ENCODE measurements around the gene COMT. TPM values are rescaled to one million over a fixed set of nuclear protein-coding genes. Genes with fewer than 3 reads are reported as not detected.

The COMT gene
- total RNA-seq, 2 experiments from 2014 or later: 11.3 to 11.4 TPM

- Mint-ChIP-seq H3K36me3 (ENCODE audit: low read depth) (peaks cover 23% of the 10 kb centered on the region), H3K27me3 (no peaks in the 10 kb centered on the region), H3K4me1 (ENCODE audit: low read depth) (no peaks in the 10 kb centered on the region), H3K27ac (no peak overlapping the region), H3K9me3 (no peaks in the 10 kb centered on the region), H3K4me3 (no peak overlapping the region)
- H3K36me3 ChIP-seq (ENCODE audit: insufficient read depth, low read length): peaks cover 8% of the 10 kb centered on the region
- ATAC-seq (ENCODE audit: poor library complexity) (no peak), DNase-seq (no peak)
- intact Hi-C loops (cut with DNase I, micrococcal nuclease): loop anchor here in 1 of 2 experiments (10.0 kb wide), 1 partner anchor 443 kb away; no protein-coding TSS in a partner anchor
- H3K27ac ChIP-seq (ENCODE audit: low read depth in 1 of 2, low read length in 2 of 2): no peak overlapping the region
- no peaks in the 10 kb centered on the region for H3K4me1 ChIP-seq (ENCODE audit: insufficient read depth, low read length)
- H3K9me3 ChIP-seq (ENCODE audit: control insufficient read depth in 1 of 2, insufficient read depth in 1 of 2, low read length in 2 of 2): no peaks in the 10 kb centered on the region
- CTCF ChIA-PET: no interaction called here
- no peak overlapping the region for H3K4me3 ChIP-seq (ENCODE audit: low read length)
- POLR2A ChIA-PET: no interaction called here
- no peaks in the 10 kb centered on the region for H3K27me3 ChIP-seq (ENCODE audit: control insufficient read depth in 1 of 2, insufficient read depth in 2 of 2, low read length in 2 of 2)
- no peak for TF ChIP-seq CTCF (IDR thresholded peaks at IDR 0.05)
Observed at GRCh38 chr22:19927696-19928095, 13.9 kb upstream of the COMT start.

GRCh38 chr22:19928207-19928606 lies 13.4 kb upstream of the COMT start:
- no peak overlapping the region for H3K27ac Mint-ChIP-seq
- DNase-seq: no peak
- Histone ChIP-seq H3K4me3 (ENCODE audit: low read length) (no peak overlapping the region), H3K27me3 (ENCODE audit: control insufficient read depth in 1 of 2, insufficient read depth in 2 of 2, low read length in 2 of 2) (no peaks in the 10 kb centered on the region), H3K27ac (ENCODE audit: low read depth in 1 of 2, low read length in 2 of 2) (no peak overlapping the region), H3K4me1 (ENCODE audit: insufficient read depth, low read length) (no peaks in the 10 kb centered on the region), H3K9me3 (ENCODE audit: control insufficient read depth in 1 of 2, insufficient read depth in 1 of 2, low read length in 2 of 2) (no peaks in the 10 kb centered on the region), H3K36me3 (ENCODE audit: insufficient read depth, low read length) (peaks cover 8% of the 10 kb centered on the region)
- ATAC-seq (ENCODE audit: poor library complexity): no peak
- POLR2A ChIA-PET: no interaction called here
- intact Hi-C loops (cut with DNase I, micrococcal nuclease): loop anchor here in 1 of 2 experiments (10.0 kb wide), 1 partner anchor 443 kb away; no protein-coding TSS in a partner anchor
- H3K4me1 Mint-ChIP-seq (ENCODE audit: low read depth): no peaks in the 10 kb centered on the region
- TF ChIP-seq CTCF (IDR thresholded peaks at IDR 0.05): no peak
- H3K27me3 Mint-ChIP-seq: no peaks in the 10 kb centered on the region
- no peak overlapping the region for H3K4me3 Mint-ChIP-seq
- H3K9me3 Mint-ChIP-seq: no peaks in the 10 kb centered on the region
- peaks cover 23% of the 10 kb centered on the region for H3K36me3 Mint-ChIP-seq (ENCODE audit: low read depth)
- CTCF ChIA-PET: no interaction called here

- no peaks in the 10 kb centered on the region for H3K4me1 ChIP-seq (ENCODE audit: insufficient read depth, low read length)
- intact Hi-C loops (cut with DNase I, micrococcal nuclease): loop anchor here in 1 of 2 experiments (10.0 kb wide), 1 partner anchor 445 kb away; no protein-coding TSS in a partner anchor
- H3K27me3 ChIP-seq (ENCODE audit: control insufficient read depth in 1 of 2, insufficient read depth in 2 of 2, low read length in 2 of 2): no peaks in the 10 kb centered on the region
- Mint-ChIP-seq H3K27ac (no peak overlapping the region), H3K4me3 (no peak overlapping the region), H3K36me3 (ENCODE audit: low read depth) (peaks cover 16% of the 10 kb centered on the region), H3K27me3 (no peaks in the 10 kb centered on the region), H3K4me1 (ENCODE audit: low read depth) (no peaks in the 10 kb centered on the region), H3K9me3 (no peaks in the 10 kb centered on the region)
- H3K4me3 ChIP-seq (ENCODE audit: low read length): no peak overlapping the region
- H3K36me3 ChIP-seq (ENCODE audit: insufficient read depth, low read length): peaks cover 5% of the 10 kb centered on the region
- no peak for TF ChIP-seq CTCF (IDR thresholded peaks at IDR 0.05)
- CTCF ChIA-PET: no interaction called here
- ATAC-seq (ENCODE audit: poor library complexity) (no peak), DNase-seq (no peak)
- no peak overlapping the region for H3K27ac ChIP-seq (ENCODE audit: low read depth in 1 of 2, low read length in 2 of 2)
- H3K9me3 ChIP-seq (ENCODE audit: control insufficient read depth in 1 of 2, insufficient read depth in 1 of 2, low read length in 2 of 2): no peaks in the 10 kb centered on the region
- POLR2A ChIA-PET: no interaction called here
Observed at GRCh38 chr22:19929586-19930550, 11.7 kb upstream of the COMT start.

Data from CD4-positive, alpha-beta T cell (primary cell).